OCI-LY3 (cell line): ENCODE data around the gene RNF186.
"Not testable (repeated sequence)": the region's sequence is repeated elsewhere in the genome, so short reads cannot be mapped to it uniquely, and the experiment has no call there.

Source experiments
- H2AFZ ChIP-seq: fragments of 200-600, 300-600 bp; shearing (Covaris generic); 2 replicates; pipeline ENCODE4 v1.6.0; 2014; ENCODE audit warnings: antibody characterized with exemption, low read depth, low read length
- H3K27ac ChIP-seq: fragments of 200-600, 300-600 bp; sonication (generic); 2 replicates; pipeline ENCODE4 v1.5.1; 2014; ENCODE audit warnings: mild to moderate bottlenecking, low read length, moderate library complexity, mixed read lengths
- H3K27me3 ChIP-seq: fragments of 200-600, 300-600 bp; sonication (generic); 2 replicates; pipeline ENCODE4 v1.6.1; 2014; ENCODE audit warnings: low read depth, low read length, mixed read lengths
- H3K36me3 ChIP-seq: fragments of 200-600, 300-600 bp; sonication (generic); replicated peaks from 2 replicates; pipeline ENCODE3; 2014; ENCODE audit warnings: low read depth, low read length, mixed read lengths
- H3K4me1 ChIP-seq: fragments of 300-600, 200-600 bp; sonication (generic); 2 replicates; pipeline ENCODE4 v1.6.1; 2014; ENCODE audit warnings: low read length, mixed read lengths
- H3K4me2 ChIP-seq: fragments of 200-600, 300-600 bp; sonication (generic); 2 replicates; pipeline ENCODE4 v1.6.1; 2014; ENCODE audit warnings: low read length, mixed read lengths
- H3K4me3 ChIP-seq: fragments of 300-600, 200-600 bp; sonication (generic); 2 replicates; pipeline ENCODE4 v1.5.1; 2014; ENCODE audit warnings: antibody characterized with exemption, mild to moderate bottlenecking, low read length, moderate library complexity
- H3K79me2 ChIP-seq: fragments of 300-600, 200-600 bp; shearing (Covaris generic); 2 replicates; pipeline ENCODE4 v1.6.1; 2014; ENCODE audit warnings: mild to moderate bottlenecking, low read length, mixed read lengths
- H3K9ac ChIP-seq: fragments of 300-600, 200-600 bp; shearing (Covaris generic); 2 replicates; pipeline ENCODE4 v1.6.0; 2014; ENCODE audit warnings: mild to moderate bottlenecking, low read length, moderate library complexity
- H3K9me3 ChIP-seq: fragments of 200-600, 300-600 bp; shearing (Covaris generic); 2 replicates; pipeline ENCODE4 v1.6.1; 2014; ENCODE audit warnings: low read length, mixed read lengths; ENCODE audit not compliant: insufficient read depth
- H4K20me1 ChIP-seq: fragments of 200-600, 300-600 bp; sonication (generic); 2 replicates; pipeline ENCODE4 v1.6.1; 2016; ENCODE audit warnings: low read length, mixed read lengths; ENCODE audit not compliant: insufficient read depth
- EZH2phosphoT487 ChIP-seq: fragments of 200-600 bp; shearing (Covaris generic); IDR thresholded peaks from 2 replicates; pipeline ENCODE4 v1.6.1; 2018; ENCODE audit warnings: antibody characterized with exemption, mixed run types, low read depth
- TF ChIP-seq, protein P1 (sequence below): fragments of 200-600, 300-600 bp; sonication (generic); IDR thresholded peaks from 2 replicates; pipeline ENCODE4 v1.5.1; 2014; ENCODE audit warnings: antibody characterized with exemption, low read length, low read depth

RNF186 gene

GRCh38 chr1:19793360-19794046 lies 21.6 kb downstream of the RNF186 start:
- TF ChIP-seq, protein P1, sequence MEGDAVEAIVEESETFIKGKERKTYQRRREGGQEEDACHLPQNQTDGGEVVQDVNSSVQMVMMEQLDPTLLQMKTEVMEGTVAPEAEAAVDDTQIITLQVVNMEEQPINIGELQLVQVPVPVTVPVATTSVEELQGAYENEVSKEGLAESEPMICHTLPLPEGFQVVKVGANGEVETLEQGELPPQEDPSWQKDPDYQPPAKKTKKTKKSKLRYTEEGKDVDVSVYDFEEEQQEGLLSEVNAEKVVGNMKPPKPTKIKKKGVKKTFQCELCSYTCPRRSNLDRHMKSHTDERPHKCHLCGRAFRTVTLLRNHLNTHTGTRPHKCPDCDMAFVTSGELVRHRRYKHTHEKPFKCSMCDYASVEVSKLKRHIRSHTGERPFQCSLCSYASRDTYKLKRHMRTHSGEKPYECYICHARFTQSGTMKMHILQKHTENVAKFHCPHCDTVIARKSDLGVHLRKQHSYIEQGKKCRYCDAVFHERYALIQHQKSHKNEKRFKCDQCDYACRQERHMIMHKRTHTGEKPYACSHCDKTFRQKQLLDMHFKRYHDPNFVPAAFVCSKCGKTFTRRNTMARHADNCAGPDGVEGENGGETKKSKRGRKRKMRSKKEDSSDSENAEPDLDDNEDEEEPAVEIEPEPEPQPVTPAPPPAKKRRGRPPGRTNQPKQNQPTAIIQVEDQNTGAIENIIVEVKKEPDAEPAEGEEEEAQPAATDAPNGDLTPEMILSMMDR: no peak
- no peak for TF ChIP-seq EZH2phosphoT487
- no peak overlapping the region for H3K27ac ChIP-seq
- peaks cover 3% of the 10 kb centered on the region; the same call in 1 of the 2 replicates for H3K4me1 ChIP-seq
- H3K9me3 ChIP-seq: no peaks in the 10 kb centered on the region
- peaks cover 9% of the 10 kb centered on the region for H3K36me3 ChIP-seq
- no peak overlapping the region for H3K4me3 ChIP-seq
- no peak overlapping the region for H2AFZ ChIP-seq
- no peaks in the 10 kb centered on the region for H3K27me3 ChIP-seq
- no peaks in the 10 kb centered on the region for H3K79me2 ChIP-seq
- no peak overlapping the region for H3K9ac ChIP-seq
- H4K20me1 ChIP-seq: no peaks in the 10 kb centered on the region
- H3K4me2 ChIP-seq: no peak overlapping the region

DNA sequence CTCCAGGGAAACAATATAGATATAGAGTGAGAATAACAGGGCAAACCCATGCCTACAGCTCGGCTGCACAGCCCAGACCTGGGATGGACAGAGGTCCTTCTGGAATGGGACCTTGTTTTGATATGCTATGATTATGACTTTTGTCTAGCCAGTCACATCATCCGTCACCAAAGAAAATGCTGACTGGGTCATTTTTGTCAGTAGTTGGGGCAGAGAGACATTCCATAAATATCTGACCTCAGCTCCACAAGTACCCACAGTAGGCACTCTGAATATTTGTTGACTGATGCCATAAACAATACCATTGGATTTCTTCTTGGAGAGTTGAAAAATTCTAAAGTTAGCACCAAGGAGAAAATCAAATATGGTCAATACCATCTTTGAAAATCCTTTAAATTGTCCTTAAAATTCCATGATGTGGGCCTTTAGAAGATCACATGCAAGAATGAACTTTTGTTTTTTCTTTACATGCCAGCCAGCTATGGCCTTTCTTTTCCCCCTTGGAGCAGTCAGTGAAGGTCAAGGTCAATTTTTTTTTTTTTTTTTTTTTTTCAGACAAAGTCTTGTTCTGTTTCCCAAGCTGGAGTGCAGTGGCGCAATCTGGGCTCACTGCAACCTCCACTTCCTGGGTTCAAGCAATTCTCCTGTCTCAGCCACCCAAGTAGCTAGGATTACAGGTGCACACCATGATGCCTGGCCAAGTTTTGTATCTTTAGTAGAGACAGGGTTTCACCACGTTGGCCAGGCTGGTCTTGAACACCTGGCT lies 22.7 kb downstream of the RNF186 start:
- Histone ChIP-seq H3K4me2 (no peak overlapping the region), H3K9me3 (no peaks in the 10 kb centered on the region)

GRCh38 chr1:19790061-19790975 lies 24.8 kb downstream of the RNF186 start:
- not testable (repeated sequence) for H3K36me3 ChIP-seq, H3K4me3 ChIP-seq, H3K27ac ChIP-seq, H4K20me1 ChIP-seq, H3K27me3 ChIP-seq, H3K9me3 ChIP-seq, H2AFZ ChIP-seq, H3K4me2 ChIP-seq, H3K79me2 ChIP-seq, H3K9ac ChIP-seq, H3K4me1 ChIP-seq

More for the DNA sequence above, 22.7 kb downstream of the RNF186 start:
- Histone ChIP-seq H3K79me2 (no peaks in the 10 kb centered on the region), H3K4me1 (peaks cover 3% of the 10 kb centered on the region; the same call in 1 of the 2 replicates), H3K27me3 (no peaks in the 10 kb centered on the region), H2AFZ (no peak overlapping the region), H4K20me1 (no peaks in the 10 kb centered on the region), H3K4me3 (no peak overlapping the region), H3K9ac (no peak overlapping the region), H3K27ac (no peak overlapping the region), H3K36me3 (peaks cover 9% of the 10 kb centered on the region)
- TF ChIP-seq, protein P1: no peak
- TF ChIP-seq EZH2phosphoT487: no peak

GRCh38 chr1:19786988-19787423 lies 28.1 kb downstream of the RNF186 start:
- Histone ChIP-seq H3K4me1 (no peaks in the 10 kb centered on the region), H3K27ac (no peak overlapping the region), H3K79me2 (no peaks in the 10 kb centered on the region), H3K9ac (no peak overlapping the region), H2AFZ (no peak overlapping the region), H3K27me3 (no peaks in the 10 kb centered on the region), H4K20me1 (no peaks in the 10 kb centered on the region), H3K4me2 (no peak overlapping the region), H3K36me3 (peaks cover 4% of the 10 kb centered on the region), H3K4me3 (no peak overlapping the region), H3K9me3 (no peaks in the 10 kb centered on the region)
- TF ChIP-seq, protein P1: no peak
- TF ChIP-seq EZH2phosphoT487: no peak
